Measurements from ENCODE around the gene TUBB6. TPM values are rescaled to one million over a fixed set of nuclear protein-coding genes. Genes with fewer than 3 reads are reported as not detected.

The TUBB6 gene
- total RNA-seq, 2 donors from 2014 or later: 3.7 to 7.3 TPM

DNA sequence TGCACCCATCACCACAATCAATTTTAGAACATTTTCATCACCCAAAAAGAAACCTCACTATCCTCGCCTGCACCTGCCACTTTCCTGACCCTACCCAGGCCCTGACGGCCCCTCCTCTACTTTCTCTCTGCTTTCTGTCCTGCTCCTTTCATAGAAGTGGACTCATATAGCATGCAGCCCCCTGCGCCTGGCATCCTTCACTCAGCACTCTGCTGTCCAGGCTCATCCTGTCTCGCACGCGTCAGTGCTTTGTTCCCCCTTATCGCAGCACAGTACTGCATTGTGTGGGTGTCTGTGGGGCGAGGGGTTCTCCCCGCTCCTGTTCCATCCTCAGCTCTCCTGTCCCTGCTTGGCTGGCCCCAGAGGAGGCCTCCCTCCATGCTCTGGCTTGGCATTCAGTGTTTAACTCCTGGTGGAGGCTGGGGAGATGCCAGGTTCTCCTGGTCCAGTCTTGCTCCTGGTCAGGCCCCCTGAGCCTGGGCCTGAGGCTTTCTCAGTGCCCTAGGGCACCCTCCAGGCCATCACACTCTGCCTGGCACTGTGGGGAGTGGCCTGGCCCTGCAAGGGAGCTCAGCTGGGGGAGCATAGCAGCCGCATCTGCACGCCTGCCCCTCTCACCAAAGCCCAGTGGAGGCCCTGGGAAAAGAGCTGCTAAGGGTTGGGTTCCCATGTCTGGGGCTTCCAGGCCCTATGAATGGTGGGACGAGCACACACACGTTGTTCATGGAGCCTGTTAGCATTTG is 6.6 kb upstream of the TUBB6 start:
- Mint-ChIP-seq H3K4me3 (no peak overlapping the region), H3K27me3 (peaks cover 7 to 19% of the 10 kb centered on the region in 2 donors), H3K9me3 (no peaks in the 10 kb centered on the region), H3K4me1 (ENCODE audit: low read depth in 2 of 2) (peaks cover 0 to under 1% of the 10 kb centered on the region in 2 donors), H3K36me3 (no peaks in the 10 kb centered on the region), H3K27ac (no peak overlapping the region)
- ATAC-seq: peak in 1 of 2 donors; percentile 24
- no peak for DNase-seq (ENCODE audit: low spot score)

DNA sequence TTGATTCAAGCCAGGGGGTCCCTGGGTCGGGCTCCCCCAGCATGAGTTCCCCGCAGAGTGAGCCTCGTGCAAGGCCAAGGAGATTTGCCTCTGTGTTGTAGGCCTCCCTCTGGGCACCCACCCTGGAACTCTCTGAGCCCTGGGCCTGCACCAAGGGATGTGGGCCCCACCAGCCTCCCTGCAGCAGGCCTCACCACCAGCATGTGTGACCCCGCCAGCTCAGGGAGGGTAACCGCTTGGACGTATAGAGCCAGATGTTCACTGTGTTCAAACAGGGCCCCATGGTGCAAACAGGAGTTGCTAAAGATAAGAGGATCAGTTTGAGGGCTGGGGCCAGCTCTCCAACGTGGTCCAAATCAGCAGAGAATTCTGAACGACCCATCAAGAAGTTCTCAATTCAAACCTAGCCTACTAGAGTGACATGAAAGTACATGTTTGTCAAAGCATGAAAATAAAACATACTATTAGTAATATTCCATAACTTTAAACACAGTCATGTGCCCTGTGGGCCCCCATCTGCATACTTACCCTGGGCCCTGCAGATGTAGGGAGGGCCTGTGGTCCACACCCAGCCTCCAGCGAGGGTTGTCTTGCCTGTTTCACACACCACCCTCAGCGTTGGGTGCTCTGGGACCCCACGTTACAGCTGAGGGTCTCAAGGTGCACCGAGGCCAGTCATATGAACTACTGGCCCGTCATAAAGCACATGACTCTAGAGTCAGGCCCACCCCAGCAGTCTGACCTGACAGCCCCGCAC is 5.5 kb upstream of the TUBB6 start:
- no peak overlapping the region for H3K27ac Mint-ChIP-seq
- peaks cover 18 to 27% of the 10 kb centered on the region in 2 donors for H3K27me3 Mint-ChIP-seq
- no peaks in the 10 kb centered on the region for H3K36me3 Mint-ChIP-seq
- ATAC-seq (peak in 1 of 2 donors; percentile 29), DNase-seq (ENCODE audit: low spot score) (no peak)
- peaks cover 5 to 7% of the 10 kb centered on the region in 2 donors for H3K4me1 Mint-ChIP-seq (ENCODE audit: low read depth in 2 of 2)
- no peaks in the 10 kb centered on the region for H3K9me3 Mint-ChIP-seq
- H3K4me3 Mint-ChIP-seq: no peak overlapping the region

DNA sequence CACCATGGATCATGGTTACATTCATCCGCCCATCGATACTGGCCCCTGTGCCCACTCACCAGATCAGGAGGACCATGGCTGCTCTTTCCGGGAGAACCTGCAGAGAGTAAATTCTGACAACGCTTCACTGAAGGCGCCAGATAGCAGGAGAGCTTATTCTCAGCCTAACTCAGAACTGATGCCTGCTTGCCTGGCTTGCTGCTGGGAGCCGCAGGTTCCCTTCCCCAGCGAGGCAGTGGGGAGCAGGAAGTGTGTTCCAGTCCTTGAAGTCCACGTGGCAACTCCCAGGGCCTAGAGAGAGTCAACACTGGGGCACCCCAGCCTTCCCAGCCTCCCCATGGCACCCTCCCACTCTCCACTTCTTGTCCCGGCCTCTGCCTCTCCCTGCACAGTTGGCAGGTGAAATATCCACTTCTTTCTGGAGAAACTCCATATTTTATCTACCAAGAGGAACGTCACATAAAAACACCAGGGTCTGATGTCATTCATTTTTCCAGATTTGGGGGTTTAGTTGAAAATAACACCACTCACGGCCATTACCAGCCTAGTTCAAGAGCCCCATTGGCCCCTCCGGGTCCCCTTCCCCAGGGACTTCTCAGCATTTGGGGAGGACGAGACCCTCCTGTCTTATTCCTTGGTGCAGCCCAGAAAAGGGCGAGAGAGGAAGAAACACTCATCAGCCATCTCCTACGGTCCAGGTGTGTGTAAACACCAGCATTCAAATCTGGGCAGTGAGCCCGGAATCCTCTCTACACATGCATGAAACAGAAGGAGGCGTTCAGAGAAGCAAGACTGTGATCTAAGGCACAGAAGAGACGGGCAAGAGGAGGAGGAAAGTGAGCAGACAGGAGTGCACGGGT is 3.5 kb upstream of the TUBB6 start:
- peaks cover 5 to 8% of the 10 kb centered on the region in 2 donors for H3K4me1 Mint-ChIP-seq (ENCODE audit: low read depth in 2 of 2)
- no peaks in the 10 kb centered on the region for H3K9me3 Mint-ChIP-seq
- no peak overlapping the region for H3K4me3 Mint-ChIP-seq
- no peak for DNase-seq (ENCODE audit: low spot score)
- no peak for ATAC-seq
- H3K36me3 Mint-ChIP-seq: peaks cover 3% of the 10 kb centered on the region
- peaks cover 22 to 30% of the 10 kb centered on the region in 2 donors for H3K27me3 Mint-ChIP-seq
- no peak overlapping the region for H3K27ac Mint-ChIP-seq

DNA sequence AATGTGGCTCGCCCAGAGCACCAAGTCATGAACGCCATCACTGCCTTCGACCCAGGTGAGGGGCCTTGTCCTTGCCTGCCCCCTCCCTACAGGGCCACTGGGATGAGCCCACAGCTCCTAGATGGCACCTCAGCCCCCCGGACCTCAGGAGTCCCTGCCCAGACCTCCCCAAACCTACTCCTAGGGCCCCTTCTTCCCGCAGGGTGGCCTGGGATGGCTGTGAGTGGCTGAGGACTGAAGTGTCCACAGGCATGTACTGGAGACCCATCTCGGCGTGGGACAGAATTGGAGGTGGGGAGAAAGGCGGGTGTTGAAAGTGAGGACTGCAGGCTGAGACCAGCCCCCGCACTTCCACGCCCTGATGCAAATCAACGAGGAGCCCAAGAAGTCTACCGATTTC is 2.8 kb upstream of the TUBB6 start:
- H3K4me3 Mint-ChIP-seq: no peak overlapping the region
- ATAC-seq (no peak), DNase-seq (ENCODE audit: low spot score) (no peak)
- H3K9me3 Mint-ChIP-seq: no peaks in the 10 kb centered on the region
- peaks cover 5 to 9% of the 10 kb centered on the region in 2 donors for H3K4me1 Mint-ChIP-seq (ENCODE audit: low read depth in 2 of 2)
- H3K27me3 Mint-ChIP-seq: peaks cover 27 to 30% of the 10 kb centered on the region in 2 donors
- H3K36me3 Mint-ChIP-seq: peaks cover 6% of the 10 kb centered on the region
- H3K27ac Mint-ChIP-seq: no peak overlapping the region

DNA sequence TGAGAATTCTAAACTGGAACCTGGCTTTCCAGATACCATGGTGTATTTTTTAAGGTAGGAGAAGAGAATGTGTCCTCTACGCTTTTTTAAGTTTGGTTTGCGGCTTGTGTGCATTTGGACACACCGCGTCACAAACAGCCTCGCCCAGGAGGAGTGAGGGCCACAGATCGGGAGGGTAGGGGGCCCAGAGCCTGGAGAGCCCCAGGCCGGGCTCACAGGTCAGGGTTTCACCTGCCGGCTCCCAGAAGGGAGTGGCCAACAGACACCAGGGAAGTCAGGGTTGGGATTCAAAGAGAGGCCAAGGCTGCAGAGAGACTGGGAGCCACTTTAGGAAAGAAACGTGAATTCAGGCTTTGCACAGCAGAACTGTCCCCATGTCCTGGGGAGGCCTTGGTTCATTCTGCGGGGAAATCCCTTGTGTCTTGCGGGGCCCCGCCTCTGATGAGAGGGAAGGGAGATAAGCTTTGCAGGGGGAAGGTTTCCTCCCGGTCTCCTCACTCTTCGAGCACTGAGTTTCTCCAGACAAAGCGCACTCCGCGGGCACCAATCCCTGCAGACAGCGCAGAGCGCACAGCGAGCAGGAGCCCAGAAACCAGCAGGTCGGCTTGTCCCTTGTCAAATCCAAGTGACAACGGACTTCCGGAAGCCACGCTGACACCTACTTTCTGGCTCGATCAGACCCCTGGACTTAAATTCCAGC is 2.0 kb upstream of the TUBB6 start:
- H3K36me3 Mint-ChIP-seq: peaks cover 6% of the 10 kb centered on the region
- H3K9me3 Mint-ChIP-seq: no peaks in the 10 kb centered on the region
- H3K4me3 Mint-ChIP-seq: no peak overlapping the region
- H3K4me1 Mint-ChIP-seq (ENCODE audit: low read depth in 2 of 2): peaks cover 5 to 9% of the 10 kb centered on the region in 2 donors
- no peak for DNase-seq (ENCODE audit: low spot score)
- no peak overlapping the region for H3K27ac Mint-ChIP-seq
- peaks cover 27 to 30% of the 10 kb centered on the region in 2 donors for H3K27me3 Mint-ChIP-seq
- ATAC-seq: no peak

DNA sequence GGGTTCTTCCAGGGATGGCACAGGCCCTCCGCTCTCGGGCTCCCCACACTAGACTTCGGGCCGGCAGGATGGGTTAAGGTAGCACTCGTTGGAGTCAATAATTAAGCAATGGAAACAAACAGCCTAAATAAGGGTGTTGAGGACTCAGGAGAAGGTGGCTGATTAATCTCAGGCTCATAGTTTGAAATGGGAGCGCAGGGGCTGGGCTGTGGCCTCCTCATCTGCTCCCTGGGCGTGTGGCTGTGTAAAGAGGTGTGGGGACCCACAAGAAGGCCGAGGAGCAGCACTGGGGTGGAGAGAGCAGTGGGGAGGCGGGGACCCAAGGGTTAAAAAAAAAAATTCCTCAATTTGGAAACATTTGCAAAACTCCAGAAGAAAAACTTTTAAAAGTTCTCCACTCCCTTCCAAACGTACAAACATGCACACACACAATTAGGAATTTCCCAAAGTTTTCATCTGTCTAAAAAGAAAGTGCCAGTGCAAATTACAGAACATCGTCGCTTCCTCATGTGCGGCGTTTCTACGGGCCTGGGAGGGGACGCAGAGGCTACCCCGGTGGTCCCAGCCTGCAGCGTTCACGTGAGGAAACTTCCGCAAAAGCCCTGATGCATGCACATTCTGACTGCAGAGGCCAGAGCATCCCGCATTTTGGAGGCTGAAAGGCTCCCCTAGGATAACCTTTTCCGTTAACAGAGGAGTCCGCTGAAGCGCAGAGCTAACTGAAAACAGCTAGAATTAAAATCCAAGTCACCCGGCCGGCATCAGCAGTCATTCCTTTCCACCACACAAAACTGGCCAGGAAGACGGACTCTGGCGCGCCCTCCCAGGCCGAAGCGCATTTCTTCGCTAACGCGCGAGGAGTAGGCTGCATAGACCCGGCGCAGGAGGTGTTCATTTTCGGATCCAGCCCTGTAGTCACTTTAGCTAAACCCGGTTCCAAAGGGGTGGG is 1.0 kb upstream of the TUBB6 start:
- DNase-seq (ENCODE audit: low spot score): no peak
- no peak for ATAC-seq
- Mint-ChIP-seq H3K9me3 (no peaks in the 10 kb centered on the region), H3K4me1 (ENCODE audit: low read depth in 2 of 2) (peaks cover 5 to 9% of the 10 kb centered on the region in 2 donors), H3K4me3 (peak overlapping the region; percentile 58), H3K36me3 (peaks cover 12% of the 10 kb centered on the region), H3K27ac (no peak overlapping the region), H3K27me3 (peaks cover 33 to 34% of the 10 kb centered on the region in 2 donors)

DNA sequence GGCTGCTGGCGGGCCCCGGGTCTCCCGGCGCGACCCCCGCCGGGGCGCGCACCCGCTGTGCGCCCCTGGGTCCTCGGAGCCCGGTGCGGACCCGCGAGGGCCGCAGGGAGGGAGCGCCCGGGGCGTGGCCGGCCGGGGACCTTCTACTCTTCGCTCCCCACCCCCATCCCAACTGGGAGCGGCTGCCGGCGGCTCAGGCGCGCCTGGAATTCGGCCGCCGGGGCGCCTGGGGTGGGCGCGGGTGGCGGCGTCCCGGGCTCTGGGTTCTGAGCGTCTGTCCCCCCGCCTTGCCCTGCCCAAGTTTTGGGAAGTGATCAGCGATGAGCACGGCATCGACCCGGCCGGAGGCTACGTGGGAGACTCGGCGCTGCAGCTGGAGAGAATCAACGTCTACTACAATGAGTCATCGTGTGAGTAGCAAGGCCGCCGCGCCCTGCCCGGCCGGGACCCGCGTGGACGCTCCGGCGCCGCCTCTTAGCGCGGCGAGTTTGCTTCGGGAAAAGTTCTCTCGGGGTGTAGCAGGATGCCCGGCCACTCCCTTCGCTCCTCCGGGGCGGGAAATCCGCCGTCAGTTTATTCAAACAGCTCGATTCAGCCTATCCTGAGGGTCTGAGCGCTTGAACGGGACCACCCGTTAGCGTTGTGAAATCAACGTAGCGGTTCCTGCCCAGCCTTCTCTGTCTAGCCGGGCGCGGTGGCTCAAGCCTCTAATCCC is 502 bp downstream of the TUBB6 start:
- Mint-ChIP-seq H3K36me3 (peaks cover 16% of the 10 kb centered on the region), H3K27me3 (peaks cover 34% of the 10 kb centered on the region in 2 donors), H3K4me3 (peak overlapping the region; percentile 38), H3K27ac (no peak overlapping the region), H3K9me3 (no peaks in the 10 kb centered on the region), H3K4me1 (ENCODE audit: low read depth in 2 of 2) (peaks cover 5 to 9% of the 10 kb centered on the region in 2 donors)
- DNase-seq (ENCODE audit: low spot score) (no peak), ATAC-seq (peak; percentile 73 to 82)

DNA sequence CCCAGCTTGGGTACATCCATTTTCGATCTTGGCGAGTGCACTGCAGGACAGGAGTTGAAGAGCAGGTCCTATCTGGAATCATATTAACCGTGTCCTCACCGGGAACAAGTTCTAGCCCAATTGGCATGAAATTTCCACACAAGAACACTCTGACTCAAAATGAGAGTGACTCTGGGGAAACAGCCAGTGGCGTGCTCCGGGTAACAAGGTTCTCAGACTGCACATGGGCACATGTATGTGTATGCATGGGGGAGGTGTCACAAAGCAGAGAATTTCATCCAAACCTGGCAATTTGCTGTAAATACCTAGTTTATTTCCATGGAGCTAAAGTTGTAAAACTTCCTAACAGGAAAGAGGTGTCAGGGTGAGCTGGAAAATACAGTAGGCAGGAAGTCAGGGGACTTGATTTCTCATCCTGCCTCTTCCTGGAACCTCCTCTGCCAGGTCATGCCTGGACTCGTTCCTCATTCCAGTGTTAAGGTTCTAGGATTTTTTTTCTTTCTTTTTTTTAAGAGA is 1.7 kb downstream of the TUBB6 start:
- Mint-ChIP-seq H3K27me3 (peaks cover 32 to 34% of the 10 kb centered on the region in 2 donors), H3K9me3 (no peaks in the 10 kb centered on the region), H3K4me1 (ENCODE audit: low read depth in 2 of 2) (peaks cover 5 to 9% of the 10 kb centered on the region in 2 donors), H3K36me3 (peaks cover 16% of the 10 kb centered on the region), H3K4me3 (peak overlapping the region; percentile 35), H3K27ac (no peak overlapping the region)
- ATAC-seq (no peak), DNase-seq (ENCODE audit: low spot score) (no peak)

DNA sequence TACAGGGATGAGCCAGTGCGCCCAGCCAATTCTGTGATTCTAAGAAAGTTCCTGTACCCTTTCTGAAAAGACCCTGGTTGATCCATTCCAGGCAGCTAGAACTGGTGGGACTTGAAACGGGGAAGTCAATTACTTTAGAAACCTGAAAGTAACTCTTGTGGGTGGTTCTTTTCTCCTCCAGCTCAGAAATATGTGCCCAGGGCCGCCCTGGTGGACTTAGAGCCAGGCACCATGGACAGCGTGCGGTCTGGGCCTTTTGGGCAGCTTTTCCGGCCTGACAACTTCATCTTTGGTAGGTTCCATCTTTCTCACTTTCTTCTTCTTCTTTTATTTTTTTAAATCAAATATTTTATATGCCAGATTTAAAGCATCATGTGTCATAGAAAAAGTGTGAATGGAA is 2.7 kb downstream of the TUBB6 start:
- peaks cover 16% of the 10 kb centered on the region for H3K36me3 Mint-ChIP-seq
- no peak overlapping the region for H3K4me3 Mint-ChIP-seq
- peaks cover 27 to 34% of the 10 kb centered on the region in 2 donors for H3K27me3 Mint-ChIP-seq
- DNase-seq (ENCODE audit: low spot score) (no peak), ATAC-seq (no peak)
- H3K4me1 Mint-ChIP-seq (ENCODE audit: low read depth in 2 of 2): peaks cover 5 to 9% of the 10 kb centered on the region in 2 donors
- H3K9me3 Mint-ChIP-seq: no peaks in the 10 kb centered on the region
- no peak overlapping the region for H3K27ac Mint-ChIP-seq

DNA sequence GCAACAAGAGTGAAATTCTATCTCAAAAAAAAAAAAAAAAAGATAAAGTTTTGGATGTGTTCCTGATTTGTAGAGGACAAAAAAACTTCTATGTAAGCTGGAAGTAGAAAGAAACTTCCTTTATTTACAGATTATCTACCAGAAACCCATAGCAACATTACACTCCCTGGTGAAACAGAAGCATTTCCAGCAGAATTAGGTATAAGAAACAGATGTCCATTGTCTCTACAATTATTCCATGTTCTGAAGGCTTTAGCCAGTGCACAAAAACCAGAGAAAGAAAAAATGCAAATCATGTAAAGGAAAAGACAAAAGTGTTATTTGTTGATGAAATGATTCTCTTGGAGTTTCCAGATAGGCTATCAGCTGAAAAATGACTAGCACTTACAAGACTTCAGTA is 4.9 kb downstream of the TUBB6 start:
- no peaks in the 10 kb centered on the region for H3K9me3 Mint-ChIP-seq
- ATAC-seq (no peak), DNase-seq (ENCODE audit: low spot score) (no peak)
- H3K27ac Mint-ChIP-seq: no peak overlapping the region
- H3K36me3 Mint-ChIP-seq: peaks cover 16% of the 10 kb centered on the region
- peaks cover 10 to 16% of the 10 kb centered on the region in 2 donors for H3K27me3 Mint-ChIP-seq
- peaks cover 0 to 2% of the 10 kb centered on the region in 2 donors for H3K4me1 Mint-ChIP-seq (ENCODE audit: low read depth in 2 of 2)
- no peak overlapping the region for H3K4me3 Mint-ChIP-seq

DNA sequence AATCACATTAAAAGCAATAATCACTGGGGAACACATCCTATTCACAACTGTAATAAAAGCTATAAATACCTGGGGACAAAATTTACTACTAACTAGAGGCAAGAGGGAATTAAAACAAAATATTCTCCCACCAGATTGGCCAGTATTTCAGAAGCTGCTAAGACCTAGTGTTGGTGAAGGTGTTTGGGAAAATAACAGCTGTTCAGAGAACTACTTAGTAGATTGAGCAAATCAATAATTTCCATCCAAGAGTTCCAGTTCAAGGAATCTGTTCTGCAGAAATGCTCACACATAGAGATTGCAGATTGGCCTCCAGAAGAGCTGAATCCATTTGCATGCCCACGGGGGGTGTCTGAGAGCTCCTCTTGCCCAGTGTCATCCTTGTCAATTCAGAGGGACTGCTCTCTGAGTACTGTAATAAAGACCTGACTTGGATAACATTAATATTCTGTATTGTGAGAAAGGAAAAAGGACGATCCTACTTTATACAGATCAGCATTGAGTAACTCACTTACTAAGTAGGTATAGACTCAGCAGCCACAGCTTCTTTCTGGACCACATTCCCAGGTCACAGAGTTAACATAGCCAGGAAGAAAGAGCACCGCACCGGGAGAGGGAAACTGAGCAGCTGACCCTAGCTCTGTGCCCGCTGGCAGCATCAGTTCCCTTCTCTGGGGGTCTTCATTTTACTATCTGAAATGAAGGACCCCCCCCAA is 5.6 kb downstream of the TUBB6 start:
- peaks cover 16% of the 10 kb centered on the region for H3K36me3 Mint-ChIP-seq
- H3K9me3 Mint-ChIP-seq: no peaks in the 10 kb centered on the region
- ATAC-seq (no peak), DNase-seq (ENCODE audit: low spot score) (no peak)
- no peak overlapping the region for H3K4me3 Mint-ChIP-seq
- H3K27me3 Mint-ChIP-seq: peaks cover 10 to 16% of the 10 kb centered on the region in 2 donors
- H3K4me1 Mint-ChIP-seq (ENCODE audit: low read depth in 2 of 2): peaks cover 0 to 2% of the 10 kb centered on the region in 2 donors
- H3K27ac Mint-ChIP-seq: no peak overlapping the region

All from natural killer cell treated with Interleukin-12 subunit alpha and Interleukin-12 subunit beta and Interleukin-15 and Interleukin-18, amount 100 ng/mL, for 72 hours (primary cell).